GM18508 (cell line): Measurements from ENCODE around the gene C3orf70.

Experiments used
- ATAC-seq: cut with Tn5 transposase; IDR thresholded peaks from one replicate; pipeline ENCODE4 v1.9.1; 2021; ENCODE audit warnings: moderate number of reproducible peaks; ENCODE audit not compliant: insufficient read depth, unreplicated experiment

C3orf70 gene

GRCh38 chr3:185059766-185060165, 93.1 kb downstream of the C3orf70 start:
- no peak for ATAC-seq

GRCh38 chr3:185058796-185059195, 94.1 kb downstream of the C3orf70 start:
- no peak for ATAC-seq

GRCh38 chr3:185057829-185058228, 95.0 kb downstream of the C3orf70 start:
- ATAC-seq = no peak

GRCh38 chr3:185056908-185057307, 96.0 kb downstream of the C3orf70 start:
- ATAC-seq = no peak

- ATAC-seq = no peak
These were observed 100.2 kb downstream of the C3orf70 start for GRCh38 chr3:185052631-185053030.

- no peak for ATAC-seq
These were observed 101.1 kb downstream of the C3orf70 start for GRCh38 chr3:185051801-185052200.

- ATAC-seq = no peak
These were observed 103.2 kb downstream of the C3orf70 start for GRCh38 chr3:185049710-185050109.

GRCh38 chr3:185046603-185047002, 106.3 kb downstream of the C3orf70 start:
- no peak for ATAC-seq

GRCh38 chr3:185046164-185046515, 106.7 kb downstream of the C3orf70 start:
- ATAC-seq = no peak

GRCh38 chr3:185042312-185043050, 110.4 kb downstream of the C3orf70 start:
- ATAC-seq = no peak

- ATAC-seq = no peak
These were observed 111.3 kb downstream of the C3orf70 start for GRCh38 chr3:185041540-185041939.

GRCh38 chr3:185040425-185040824, 112.4 kb downstream of the C3orf70 start:
- ATAC-seq = no peak

GRCh38 chr3:185037801-185038200, 115.1 kb downstream of the C3orf70 start:
- ATAC-seq = no peak

- no peak for ATAC-seq
These were observed 121.9 kb downstream of the C3orf70 start for GRCh38 chr3:185030951-185031350.

GRCh38 chr3:185030399-185030798, 122.5 kb downstream of the C3orf70 start:
- ATAC-seq = no peak

GRCh38 chr3:185029086-185029485, 123.8 kb downstream of the C3orf70 start:
- ATAC-seq = no peak

- ATAC-seq = no peak
These were observed 124.7 kb downstream of the C3orf70 start for GRCh38 chr3:185028121-185028520.
